ENCODE results near the gene RNH1.

RNH1 gene

DNA sequence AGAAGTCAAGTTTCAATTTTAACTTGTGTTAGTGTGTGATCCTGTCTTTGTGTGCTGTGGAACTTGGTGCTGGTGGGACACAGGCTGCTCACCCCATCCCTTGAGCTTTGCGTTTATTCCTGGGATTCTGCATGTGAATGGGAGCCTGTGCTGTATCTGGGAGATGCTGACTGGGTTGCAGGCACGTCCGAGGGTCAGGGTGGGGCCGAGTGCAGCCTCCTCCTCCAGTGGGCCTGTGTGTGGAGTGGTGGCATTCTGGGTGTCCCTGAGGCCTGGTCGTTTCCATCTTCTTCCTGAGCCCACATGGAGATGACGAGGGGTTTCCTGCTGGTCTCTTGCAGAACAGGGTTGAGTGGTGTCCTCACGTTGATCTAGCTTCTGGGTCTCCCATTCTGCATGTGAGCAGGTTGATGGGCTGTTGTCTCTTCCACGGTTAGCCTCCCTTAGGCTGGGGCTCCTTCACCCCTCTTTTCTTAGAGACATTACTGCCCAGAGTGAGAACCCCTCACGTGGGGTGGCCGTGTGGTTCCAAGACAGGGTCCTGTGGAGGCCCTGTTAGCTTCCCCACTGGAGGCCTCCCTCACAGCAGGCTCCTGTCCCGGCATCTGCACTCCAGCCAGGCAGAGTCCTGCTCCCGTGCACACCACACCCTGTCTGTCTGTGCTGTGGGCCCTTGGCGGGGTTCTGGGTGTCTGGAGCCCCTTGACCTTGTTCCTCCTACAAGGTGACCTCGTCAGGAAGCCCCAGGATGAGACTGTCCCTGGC, 52.1 kb downstream of the RNH1 start:
- DNase-seq: no peak

DNA sequence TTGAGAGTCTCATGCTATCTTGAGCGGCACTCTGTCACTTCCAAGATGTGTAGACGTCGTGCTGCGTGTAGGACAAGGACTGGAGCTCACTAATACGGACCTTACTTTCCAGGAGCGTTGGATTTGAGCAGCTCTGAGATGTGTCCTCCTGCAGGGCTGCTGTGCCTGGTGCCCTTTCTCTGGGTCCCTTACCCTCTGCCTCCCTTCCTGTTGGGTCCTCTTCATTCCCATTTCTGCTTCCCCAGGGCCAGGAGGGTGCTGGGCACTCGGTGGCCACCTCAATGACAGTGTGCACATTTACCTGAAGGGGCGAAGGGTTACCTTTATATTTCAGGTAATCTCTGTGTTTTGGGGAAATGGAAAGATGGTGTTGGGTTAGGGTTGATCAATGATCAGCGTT, 53.0 kb downstream of the RNH1 start:
- DNase-seq: no peak

DNA sequence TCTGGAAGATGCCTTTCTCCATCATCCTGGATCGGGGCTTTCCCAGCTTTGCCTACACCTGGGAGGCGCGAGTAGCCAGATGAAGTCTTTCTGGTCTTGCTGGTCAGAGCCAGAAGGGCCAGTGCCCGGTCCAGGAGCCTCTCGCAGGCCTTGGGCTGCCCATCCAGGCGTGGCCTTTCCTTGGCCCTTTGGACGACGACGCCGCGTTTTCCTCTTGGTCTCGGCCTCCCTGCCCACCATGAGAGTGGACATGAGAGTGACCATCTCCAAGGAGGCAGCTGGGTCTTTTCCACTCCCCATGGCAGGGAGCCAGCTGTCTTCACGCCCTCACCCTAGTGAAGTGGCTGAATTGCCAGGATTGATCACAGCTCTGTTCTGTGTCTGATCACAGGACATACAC, 53.5 kb downstream of the RNH1 start:
- no peak for DNase-seq

DNA sequence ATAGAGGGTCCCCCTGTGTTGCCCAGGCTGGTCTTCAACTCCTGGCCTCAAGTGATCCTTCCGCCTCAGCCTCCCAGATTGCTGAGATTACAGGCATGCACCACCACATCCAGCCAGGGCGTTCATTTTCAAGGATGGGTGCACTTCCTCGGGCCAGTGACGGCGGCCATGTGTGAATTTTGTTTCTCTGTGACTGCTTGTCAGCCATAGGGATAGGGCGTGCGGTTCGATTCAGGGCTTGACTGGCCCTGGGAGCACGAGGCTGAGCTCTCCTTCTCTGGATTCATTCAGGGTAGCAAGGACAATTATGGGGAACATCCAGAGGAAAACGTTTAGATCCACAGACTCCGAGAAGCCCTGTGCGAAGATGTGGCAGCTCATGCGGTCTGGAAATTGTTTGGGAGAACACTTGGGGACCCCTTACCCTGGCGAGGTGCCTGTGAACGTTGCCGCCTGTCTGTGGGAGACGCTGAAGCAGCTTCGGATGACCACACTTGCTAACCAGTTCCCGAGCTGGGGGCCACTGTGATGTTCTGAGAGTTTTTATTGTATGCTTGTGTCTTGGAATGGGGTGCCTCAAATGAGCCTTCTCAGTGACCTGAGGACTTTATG, 54.0 kb downstream of the RNH1 start:
- no peak for DNase-seq

DNA sequence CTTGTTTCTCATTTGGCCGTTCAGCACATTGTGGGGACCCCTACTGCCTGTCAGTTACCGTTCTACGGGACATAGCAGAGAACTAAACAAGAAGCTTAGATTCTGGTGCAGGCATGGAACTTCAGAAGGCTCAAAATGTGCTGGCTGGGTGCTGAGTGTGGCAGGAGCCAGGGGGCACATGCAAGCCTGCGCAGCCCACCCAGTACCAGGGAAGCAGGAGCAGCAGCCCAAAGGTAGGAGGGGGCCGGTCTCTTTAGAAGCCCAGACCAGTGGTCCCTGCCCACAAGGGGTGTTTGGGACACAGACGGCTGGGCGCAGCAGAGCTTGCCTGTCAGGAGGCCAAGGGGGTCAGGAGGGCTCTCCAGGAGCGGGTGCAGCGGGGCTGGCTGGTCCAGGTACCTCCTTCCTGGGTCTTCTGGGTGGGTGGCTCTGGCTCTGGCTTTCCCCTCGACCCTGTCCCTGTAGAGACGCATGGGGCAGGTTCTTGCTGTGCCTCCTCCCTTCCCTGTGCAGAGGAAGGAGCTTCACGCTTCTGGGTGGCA, 54.8 kb downstream of the RNH1 start:
- DNase-seq: no peak

DNA sequence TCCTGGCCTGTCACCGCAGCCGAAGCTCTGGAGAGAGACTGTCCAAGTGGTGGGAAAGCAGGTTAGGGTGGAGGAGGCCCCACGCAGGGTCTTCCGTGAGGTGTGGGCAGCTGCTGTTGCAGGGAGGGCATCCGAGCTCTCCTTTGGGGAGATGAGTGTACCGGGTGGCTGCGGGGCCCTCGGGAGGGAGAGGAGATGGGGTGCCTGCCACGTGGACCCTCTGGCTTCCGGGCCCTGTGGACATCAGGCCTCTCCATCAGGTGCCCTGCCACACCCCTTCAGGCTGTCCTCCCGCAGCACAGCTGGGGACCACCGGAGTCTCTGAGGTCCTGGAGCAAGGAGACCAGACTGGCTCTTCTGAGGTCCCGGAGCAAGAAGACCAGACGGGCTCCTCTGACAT, 55.3 kb downstream of the RNH1 start:
- DNase-seq: no peak

DNA sequence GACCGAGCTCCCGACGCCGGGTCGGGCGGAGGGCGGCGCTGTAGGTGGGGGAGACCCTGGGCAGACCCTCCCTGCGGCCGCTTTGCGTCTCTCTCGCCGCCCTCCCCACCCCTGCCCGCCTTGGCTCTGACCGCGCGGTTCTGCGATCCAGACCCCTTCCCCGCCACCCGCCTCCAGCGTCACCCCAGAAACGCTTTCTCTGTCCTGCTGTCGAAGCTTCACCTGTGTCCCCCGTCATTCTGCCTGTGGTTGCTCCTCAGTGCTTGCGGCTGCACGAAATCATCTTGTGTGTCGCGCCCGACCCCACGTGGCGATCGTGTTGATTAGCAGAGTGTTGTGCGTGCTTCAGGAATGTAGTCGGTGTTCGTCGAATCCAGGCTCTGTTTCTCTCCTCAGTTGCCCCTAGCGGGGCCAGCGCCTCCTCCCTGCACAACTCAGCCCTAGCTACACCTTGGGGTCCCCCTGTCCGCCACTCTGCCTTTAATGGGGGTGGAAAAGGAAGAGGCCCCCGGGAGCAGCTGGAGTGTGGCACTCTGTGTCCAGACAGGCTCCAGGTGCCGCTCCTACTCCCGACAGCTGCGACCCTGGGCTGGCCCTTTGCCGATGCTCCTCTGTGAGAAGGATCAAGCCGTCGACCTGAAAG, 56.1 kb downstream of the RNH1 start:
- no peak for DNase-seq

DNA sequence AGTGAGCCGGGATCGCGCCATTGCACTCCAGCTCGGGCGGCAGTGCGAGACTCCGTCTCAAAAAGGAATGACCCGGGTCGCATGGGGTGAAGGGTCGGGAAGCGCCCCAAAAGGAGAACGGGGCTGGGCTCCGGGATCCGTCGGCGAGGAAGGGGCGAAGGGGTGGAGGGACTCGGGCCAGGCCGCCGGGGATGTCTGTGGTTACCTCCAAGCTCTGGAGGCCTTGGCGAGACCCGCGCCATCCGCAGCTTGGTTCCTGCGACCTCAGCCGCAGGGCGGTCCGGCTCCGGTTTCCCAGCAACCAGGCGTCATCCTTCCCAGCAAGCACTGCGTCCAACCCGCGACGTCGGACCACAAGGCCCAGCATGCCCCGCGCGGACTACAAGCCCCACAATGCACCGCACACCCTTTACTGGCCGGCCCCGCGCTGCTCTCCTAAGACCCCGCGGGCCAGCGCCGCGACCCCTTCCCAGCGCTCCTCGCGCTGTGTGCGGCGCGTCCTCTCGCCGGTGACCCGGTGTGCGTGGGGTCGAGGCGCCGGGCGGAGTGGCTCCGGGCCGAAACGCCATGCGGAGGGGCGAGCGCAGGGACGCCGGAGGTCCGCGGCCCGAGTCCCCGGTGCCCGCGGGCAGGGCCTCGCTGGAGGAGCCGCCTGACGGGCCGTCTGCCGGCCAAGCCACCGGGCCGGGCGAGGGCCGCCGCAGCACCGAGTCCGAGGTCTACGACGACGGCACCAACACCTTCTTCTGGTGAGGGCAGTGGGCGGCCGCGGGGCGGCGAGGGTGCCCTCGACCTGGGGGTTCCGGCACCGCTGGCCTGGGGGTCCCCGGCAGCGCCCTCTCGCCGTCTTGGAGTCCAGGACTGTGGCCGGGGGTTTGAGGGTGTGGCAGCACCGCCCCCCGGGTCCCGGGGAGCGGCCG, 56.9 kb downstream of the RNH1 start, which contains the start of gene PTDSS2:
Gene PTDSS2 (plus strand): TSS at position 391 of the 920 bp plus-strand sequence. CDS start 177 bp downstream, at position 568.
- DNase-seq: peak; percentile 94

DNA sequence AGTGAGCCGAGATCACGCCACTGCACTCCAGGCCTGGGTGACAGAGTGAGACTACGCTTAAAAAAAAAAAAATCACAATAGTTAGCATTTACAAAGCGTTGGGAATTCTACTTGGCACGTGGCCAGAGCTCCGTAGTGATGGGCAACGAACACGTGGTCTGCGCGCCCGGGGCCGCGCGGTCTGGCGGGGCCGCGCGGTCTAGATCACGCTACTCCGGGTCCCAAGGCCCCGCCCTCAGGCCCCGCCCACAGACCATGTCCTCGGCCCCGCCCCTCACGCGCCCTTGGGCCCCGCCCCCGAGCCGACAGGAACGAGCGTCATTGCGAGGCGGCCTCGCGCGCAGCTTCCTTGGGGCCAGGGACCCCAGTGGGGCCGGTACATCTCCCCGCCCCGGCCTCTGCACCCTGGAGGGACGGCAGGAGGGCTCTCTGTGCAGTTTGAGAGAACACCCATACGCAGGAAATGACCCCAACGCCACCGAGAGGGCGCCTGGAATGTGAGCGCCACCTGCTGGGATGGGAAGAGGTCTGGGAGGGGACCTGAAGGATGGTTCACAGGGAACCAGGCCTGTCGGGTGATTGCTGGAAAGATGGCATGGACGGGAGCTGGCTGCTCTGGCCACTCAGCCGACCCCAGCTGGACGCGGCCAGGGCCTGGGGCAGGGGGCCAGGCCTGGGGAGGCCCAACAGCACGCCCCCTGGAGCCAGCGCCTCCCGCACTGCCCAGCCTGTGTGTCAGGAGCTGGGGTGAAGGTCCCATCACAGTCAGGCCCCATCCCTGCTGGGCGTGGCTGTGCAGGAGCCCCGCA, 58.9 kb downstream of the RNH1 start:
- DNase-seq: peak; percentile 93

DNA sequence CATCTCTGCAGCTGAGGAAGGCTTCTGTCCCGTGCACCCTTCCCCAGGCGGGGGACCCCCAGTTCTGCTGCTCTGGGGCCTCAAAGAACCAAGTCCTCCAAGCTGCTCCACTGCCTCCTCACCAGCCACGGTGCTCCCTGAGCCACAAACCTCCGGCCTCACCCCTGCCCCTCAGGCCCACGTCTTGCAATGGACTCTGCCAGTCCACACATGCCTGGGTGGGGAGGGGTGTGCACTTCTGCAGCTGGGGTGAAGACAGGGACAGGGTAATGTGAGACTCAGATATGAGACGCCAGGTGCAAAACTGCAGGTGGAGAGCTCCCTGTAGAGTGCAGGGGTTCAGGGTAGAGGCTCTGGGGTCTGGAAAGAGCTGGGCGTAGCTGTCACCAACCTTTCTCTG, 60.2 kb downstream of the RNH1 start:
- no peak for DNase-seq

DNA sequence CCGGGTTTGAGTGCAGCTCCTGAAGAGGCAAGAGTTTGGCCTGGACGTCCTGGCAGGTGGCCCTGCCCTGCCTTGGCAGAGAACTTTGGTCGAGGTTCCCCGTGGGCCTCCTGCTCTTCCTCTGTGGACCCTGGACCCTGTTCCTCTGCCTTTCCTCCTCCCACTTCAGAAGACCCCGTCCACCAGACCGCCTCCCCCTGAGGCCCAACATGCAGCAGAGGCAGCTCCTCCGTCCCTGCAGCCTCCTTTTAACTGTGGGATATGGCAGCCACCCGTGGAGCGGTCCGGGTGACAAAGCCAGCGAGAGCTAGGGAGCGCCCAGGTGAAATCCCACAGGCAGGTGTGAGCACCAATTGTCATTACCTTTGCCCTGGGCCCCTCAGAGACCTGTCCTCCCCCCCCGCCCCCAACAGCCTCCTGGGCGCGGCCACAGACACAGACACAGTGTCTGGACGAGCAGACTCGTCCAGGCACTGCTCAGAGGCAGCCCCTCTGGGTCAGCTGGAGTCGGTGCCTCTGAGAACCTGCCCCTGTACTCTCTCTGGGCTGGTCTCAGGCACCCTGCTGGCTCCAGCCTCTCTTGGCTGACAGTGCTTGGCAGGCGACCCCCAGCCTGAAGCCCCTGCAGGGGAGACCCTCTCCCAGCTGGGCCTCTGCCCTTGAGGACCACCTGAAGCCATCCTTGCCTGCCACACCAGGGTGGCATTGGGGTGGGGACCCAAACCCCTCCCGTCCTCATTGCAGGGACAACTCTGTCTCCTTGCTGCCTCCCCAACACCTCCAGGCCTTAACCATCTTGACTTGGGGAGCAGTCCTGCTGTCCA, 61.1 kb downstream of the RNH1 start:
- DNase-seq: no peak
